Ammon's horn (tissue), 1 donor: Measurements from ENCODE around the gene MAP4K3.

Source experiments
- DNase-seq: peaks from one replicate; pipeline ENCODE4 v3.0.0-alpha.2; 2016; ENCODE audit warnings: low spot score

MAP4K3 gene

DNA sequence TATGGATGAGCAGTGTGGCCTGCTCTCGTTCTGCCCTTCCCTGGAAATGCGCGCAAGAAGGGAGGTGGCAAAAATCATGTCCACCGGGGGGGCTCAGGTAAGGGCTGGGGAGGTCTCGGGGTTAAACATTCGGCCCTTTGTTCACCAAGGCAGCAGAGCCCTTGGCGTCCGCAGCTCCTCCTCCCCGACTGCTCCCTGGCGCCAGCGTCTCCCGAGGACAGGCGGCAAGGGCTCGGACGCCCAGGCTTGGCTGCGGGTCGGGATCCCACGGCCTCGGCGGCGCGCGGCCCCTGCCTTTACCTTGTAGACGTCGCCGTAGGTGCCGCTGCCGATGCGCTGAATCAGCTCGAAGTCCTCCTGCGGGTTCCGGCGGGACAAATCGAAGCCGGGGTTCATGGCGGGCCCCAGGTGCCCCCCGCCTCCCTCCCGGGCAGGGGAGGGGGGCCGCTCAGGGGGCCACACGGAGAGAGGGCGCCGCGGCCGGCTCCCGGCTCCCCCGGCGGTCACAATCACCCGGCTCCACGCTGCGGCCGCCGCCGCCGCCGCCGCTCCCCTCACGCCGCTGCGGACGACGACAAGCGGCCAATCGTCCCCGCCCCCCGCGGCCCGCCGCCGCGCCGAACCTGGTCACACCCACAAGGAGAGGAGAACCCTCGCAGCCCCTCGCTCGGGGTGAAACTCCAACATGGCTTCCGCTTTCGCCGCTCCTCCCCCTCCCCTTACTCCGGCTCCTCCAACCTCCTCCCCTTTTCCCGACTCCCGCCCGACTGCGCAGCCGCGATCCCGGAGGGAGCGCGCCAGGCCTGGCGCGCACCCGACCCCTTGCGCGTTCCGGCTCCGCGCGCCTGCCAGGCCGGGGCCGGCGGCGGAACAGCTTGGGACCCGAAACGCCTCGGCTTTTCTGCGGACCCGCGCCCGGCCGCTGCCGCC is at the start of gene MAP4K3:
TSS of gene MAP4K3 (minus strand) at position 694 of the 930 bp plus-strand sequence. CDS start at position 396, 298 bp downstream.
- DNase-seq = peak; percentile 93

GRCh38 chr2:39486071-39486470 is 49.0 kb upstream of the MAP4K3 start:
- no peak for DNase-seq

DNA sequence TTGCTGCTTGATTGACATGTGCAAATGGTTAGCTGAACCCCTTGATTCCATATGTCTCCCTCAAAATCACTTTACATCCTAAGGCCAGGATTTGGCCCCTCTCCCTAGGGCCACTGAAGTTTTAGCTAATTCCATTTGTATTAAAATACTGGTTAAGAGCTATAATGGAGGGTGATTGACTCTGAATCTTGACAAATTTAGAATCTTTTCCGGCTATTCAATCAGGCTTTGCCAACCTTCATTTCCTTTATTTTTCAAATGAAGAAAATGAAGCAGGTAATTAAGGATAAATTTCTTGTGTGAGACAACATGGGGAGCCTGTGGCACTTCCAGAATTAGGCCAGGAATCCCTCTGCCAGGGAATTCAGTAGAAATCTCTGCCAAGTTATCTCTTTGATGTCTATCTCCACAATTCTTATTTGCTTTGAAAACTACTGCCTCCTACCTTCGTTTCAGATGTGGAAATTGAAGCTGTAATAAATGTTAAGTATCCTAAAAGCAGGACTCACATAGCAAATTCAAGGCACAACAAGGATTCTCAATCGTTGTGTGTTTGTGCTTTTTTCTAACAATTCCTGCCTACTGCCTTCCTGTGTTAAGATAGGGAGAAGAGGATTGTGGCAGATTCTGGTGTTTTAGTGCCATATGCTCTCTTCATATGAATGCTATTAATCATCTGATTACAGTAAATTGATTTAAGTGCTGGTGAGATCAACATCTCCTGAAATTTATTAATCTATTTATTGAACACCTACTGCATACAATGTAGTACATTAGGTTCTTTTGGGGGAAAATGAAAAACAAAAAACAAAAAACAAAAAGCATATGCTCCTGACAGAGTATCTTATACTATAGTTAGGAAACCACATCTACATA is 47.8 kb upstream of the MAP4K3 start:
- peak; percentile 25 for DNase-seq

GRCh38 chr2:39484206-39484605 is 47.1 kb upstream of the MAP4K3 start:
- no peak for DNase-seq

GRCh38 chr2:39483534-39483933 is 46.4 kb upstream of the MAP4K3 start:
- DNase-seq = no peak

- no peak for DNase-seq
These were observed 44.5 kb upstream of the MAP4K3 start for GRCh38 chr2:39481611-39482010.

GRCh38 chr2:39479696-39480095 is 42.6 kb upstream of the MAP4K3 start:
- no peak for DNase-seq

GRCh38 chr2:39479053-39479670 is 42.1 kb upstream of the MAP4K3 start:
- no peak for DNase-seq

DNA sequence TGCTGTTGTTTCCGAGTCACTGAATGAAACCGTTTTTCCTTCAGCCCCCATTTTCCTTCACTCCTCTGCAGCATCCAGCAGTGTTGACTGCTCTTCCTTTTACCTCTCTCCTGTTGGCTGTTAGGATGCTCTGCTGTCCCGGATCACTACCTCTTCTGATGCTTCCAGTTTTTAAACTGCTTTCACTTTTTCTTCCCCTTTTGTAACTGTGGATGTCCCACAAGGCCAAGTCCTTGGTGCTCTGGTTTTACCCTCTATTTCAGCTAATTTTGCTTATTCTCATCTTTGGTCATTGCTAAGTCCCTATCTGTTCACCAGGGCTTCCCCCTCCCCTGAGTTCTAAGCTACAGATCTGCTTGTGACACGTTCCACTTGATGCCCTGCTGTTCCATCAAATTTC is 39.4 kb upstream of the MAP4K3 start:
- DNase-seq = no peak

DNA sequence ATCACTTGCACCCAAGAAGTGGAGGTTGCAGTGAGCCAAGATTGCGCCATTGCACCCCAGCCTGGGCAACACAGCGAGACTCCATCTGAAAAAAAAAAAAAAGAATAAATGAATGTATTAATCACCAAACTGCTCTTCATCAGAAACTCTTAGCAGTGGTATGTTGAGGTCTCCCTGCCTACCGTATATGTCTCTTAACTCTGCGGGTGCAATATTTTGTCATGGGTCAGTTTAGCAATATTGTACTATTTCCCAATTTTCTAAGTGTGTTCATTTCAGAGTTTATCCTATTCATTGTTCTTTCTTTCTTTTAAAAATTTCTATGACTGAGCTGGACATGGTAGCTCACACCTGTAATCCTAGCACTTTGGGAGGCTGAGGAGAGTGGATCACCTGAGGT is 37.9 kb upstream of the MAP4K3 start:
- no peak for DNase-seq

DNA sequence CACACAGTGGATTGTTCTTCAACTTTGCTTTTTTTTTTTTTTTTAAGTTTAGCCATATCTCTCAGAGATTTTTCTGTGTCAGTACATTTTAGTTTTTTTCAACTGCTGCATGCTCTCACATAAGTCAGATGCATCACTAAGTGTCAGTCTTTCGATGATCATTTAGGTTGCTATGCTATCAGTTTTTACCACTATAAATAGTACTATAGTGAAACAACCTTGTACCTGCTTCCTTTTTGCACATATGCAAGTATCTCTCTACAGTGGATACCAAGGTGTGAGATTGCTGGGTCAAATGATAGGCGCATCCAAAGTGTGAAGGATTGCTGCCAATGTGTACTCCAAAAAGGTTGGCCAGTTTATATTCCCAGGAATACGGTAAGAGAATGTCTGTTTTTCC is 33.5 kb upstream of the MAP4K3 start:
- no peak for DNase-seq

DNA sequence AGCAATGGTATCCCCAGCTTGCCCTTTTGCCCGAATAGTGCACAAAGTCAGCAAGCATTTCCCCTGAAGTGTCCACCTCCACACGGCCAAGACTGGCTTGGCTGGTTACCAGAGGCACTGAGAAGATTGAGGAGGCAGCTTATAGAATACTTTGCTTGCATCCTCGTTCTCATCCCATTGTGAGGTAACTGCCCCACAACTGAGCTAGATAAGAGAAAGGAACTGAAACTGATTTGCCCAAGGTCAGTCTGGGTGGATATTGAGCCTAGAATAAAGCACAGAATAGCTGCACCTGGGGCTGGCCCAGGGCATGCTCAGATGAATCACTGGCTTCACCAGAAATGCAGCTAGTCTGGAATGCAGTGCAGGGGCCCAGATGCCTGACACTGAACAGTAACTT is 32.7 kb upstream of the MAP4K3 start:
- no peak for DNase-seq

GRCh38 chr2:39468579-39469451 is 31.7 kb upstream of the MAP4K3 start:
- DNase-seq = peak; percentile 30

DNA sequence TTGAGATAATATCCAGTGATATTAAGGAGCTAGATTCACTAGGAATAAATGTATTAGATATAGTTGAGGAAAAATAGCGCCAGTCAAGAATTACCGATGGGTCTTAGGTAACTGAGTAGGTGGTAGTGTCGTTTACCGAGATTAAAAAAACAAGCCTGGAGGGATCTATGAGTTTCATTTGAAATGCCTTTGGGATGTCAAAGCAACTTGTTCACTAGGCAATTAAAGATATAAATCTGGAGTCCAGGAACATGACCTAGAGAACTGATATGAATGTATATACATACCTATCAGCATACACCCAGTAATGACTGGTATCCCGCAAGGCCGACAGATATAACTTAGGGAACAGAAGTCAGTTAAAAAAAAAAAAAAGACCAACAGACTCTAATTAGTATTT is 29.2 kb upstream of the MAP4K3 start:
- no peak for DNase-seq

DNA sequence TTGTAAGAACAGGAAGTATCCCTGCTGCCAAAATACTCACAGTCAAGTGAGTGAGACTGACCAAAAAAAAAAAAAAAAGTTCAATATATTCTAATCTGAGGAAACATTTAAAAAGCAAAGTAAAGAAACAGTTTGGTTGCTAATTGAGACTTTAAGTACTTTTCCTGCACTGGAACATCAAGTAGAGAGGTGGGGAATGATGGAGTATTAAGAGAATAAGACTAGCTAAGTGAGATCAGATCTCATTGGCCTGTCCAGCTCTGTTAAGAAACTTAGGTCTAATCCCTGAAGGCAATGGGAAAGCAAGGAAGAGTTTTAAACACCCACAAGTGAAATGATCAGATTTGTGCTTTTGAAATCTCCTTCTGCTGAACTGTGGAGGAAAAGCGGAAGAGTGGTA is 27.8 kb upstream of the MAP4K3 start:
- DNase-seq = no peak

GRCh38 chr2:39455826-39456225 is 18.7 kb upstream of the MAP4K3 start:
- DNase-seq = no peak

DNA sequence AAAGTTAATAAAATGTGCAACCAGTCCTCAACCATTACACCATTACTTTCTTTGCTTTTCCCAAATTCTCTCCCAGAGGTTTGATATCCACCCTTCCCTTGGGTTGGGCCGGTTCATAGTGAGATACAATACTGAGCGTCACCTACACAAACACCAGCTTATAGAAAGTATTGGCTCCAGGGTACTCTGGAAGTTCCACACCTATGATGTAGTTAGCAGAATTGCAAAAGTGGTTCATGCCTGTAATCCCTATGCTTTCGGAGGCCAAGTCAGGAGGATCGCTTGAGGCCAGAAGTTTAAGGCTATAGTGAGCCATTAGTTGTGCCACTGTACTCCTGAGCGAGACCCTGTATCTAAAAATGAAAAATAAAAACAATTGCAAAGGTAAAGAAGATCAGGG is 15.3 kb upstream of the MAP4K3 start:
- no peak for DNase-seq

- DNase-seq = no peak
These were observed 14.9 kb upstream of the MAP4K3 start for GRCh38 chr2:39451954-39452353.

DNA sequence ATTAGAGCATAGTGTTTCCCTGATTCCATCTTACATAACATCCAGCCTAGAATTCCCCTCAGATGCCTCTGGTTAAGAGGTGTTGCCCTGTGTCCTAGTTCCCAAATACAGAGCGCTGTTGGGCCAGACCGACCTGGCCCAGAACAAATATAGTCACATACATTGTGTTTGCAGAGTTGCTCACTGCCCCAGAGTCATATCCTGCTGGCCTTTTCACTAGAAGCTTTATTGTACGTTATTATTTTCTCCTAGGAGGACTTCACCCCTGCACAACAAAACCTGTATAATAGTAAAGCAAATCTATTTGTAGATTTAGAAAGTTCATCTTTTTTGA is 11.1 kb upstream of the MAP4K3 start:
- no peak for DNase-seq

DNA sequence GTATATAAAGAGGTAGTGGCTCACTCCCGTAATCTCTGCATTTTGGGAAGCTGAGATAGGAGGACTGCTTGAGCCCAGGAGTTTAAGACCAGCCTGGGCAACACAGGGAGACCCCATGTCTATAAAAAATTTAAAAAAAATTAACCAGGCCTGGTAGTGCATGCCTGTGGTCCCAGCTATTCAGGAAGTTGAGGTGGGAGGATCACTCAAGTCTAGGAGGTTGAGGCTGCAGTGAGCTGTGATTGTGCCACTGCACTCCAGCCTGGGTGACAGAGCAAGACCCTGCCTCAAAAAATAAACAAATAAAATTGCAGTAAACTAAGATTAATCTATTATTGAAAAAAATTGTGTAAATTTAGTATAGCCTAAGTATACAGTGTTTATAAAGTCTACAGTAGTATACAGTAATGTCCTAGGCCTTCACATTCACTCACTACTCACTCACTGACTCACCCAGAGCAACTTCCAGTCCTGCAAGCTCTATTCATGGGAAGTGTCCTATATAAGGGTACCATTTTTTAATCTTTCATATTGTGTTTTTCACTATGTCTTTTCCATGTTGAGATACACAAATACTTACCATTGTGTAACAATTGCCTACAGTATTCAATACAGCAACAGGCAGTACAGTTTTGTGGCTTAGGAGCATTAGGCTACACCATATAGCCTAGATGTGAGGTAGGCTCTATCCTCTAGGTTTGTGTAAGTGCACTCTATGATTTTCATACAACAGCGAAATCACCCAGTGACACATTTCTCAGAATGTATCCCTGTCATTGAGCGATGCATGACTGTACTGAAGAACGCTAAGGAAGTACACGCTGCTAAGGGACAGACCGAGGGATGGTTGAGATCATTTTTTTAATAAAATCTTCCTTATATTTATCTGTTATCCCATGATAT is 10.4 kb upstream of the MAP4K3 start:
- DNase-seq = no peak

- DNase-seq = no peak
These were observed 8.8 kb upstream of the MAP4K3 start for GRCh38 chr2:39445934-39446333.
